ENCODE results near the gene NPR3. TPM values are rescaled to one million over a fixed set of nuclear protein-coding genes. Genes with fewer than 3 reads are reported as not detected.
A peak's percentile ranks its signal among the peaks of the same experiment; 100 is the strongest.

Gene NPR3
- total RNA-seq, result not detected

- ATAC-seq (peak; percentile 27), DNase-seq (no peak)
- Mint-ChIP-seq H3K36me3 (ENCODE audit: low read depth) (peaks cover 4% of the 10 kb centered on the region), H3K4me3 (peak within 1 kb of the TSS; percentile 73), H3K4me1 (ENCODE audit: low read depth) (peaks cover 32% of the 10 kb centered on the region), H3K27ac (peak within 1 kb of the TSS; percentile 41), H3K9me3 (ENCODE audit: insufficient read depth) (no peaks in the 10 kb centered on the region), H3K27me3 (ENCODE audit: low read depth) (peaks cover 61% of the 10 kb centered on the region)
- ChIA-PET POLR2A (no interaction called here), CTCF (interaction anchor here (0.6 to 1.0 kb wide), 2 partner anchors 50 to 599 kb away, joined by 3 read pairs; no protein-coding TSS in a partner anchor)
Measured at GRCh38 chr5:32710550-32711361, at the start of gene NPR3. Gene NPR3 (plus strand): TSS chr5:32711321. CDS start chr5:32711777, 456 bp downstream.

GRCh38 chr5:32664523-32664922 is 46.6 kb upstream of the NPR3 start:
- ATAC-seq, result no peak
- H3K27me3 Mint-ChIP-seq (ENCODE audit: low read depth), result no peaks in the 10 kb centered on the region
- POLR2A ChIA-PET, result no interaction called here

GRCh38 chr5:32668552-32668951 is 42.6 kb upstream of the NPR3 start:
- Mint-ChIP-seq H3K27me3 (ENCODE audit: low read depth) (no peaks in the 10 kb centered on the region), H3K4me1 (ENCODE audit: low read depth) (no peaks in the 10 kb centered on the region), H3K27ac (no peak overlapping the region), H3K9me3 (ENCODE audit: insufficient read depth) (peaks cover 4% of the 10 kb centered on the region), H3K4me3 (no peak overlapping the region), H3K36me3 (ENCODE audit: low read depth) (no peaks in the 10 kb centered on the region)
- POLR2A ChIA-PET, result no interaction called here
- DNase-seq (no peak), ATAC-seq (no peak)
- CTCF ChIA-PET, result no interaction called here

More at GRCh38 chr5:32664523-32664922, 46.6 kb upstream of the NPR3 start:
- Mint-ChIP-seq H3K9me3 (ENCODE audit: insufficient read depth) (no peaks in the 10 kb centered on the region), H3K36me3 (ENCODE audit: low read depth) (no peaks in the 10 kb centered on the region), H3K27ac (no peak overlapping the region), H3K4me1 (ENCODE audit: low read depth) (no peaks in the 10 kb centered on the region), H3K4me3 (no peak overlapping the region)
- CTCF ChIA-PET, result interaction anchor here (0.8 kb wide), 1 partner anchor 52 kb away, joined by 3 read pairs; no protein-coding TSS in a partner anchor
- DNase-seq, result no peak

- CTCF ChIA-PET, result no interaction called here
- DNase-seq (no peak), ATAC-seq (no peak)
- peaks cover 4% of the 10 kb centered on the region for H3K9me3 Mint-ChIP-seq (ENCODE audit: insufficient read depth)
- POLR2A ChIA-PET, result no interaction called here
- no peaks in the 10 kb centered on the region for H3K36me3 Mint-ChIP-seq (ENCODE audit: low read depth)
- H3K27me3 Mint-ChIP-seq (ENCODE audit: low read depth), result no peaks in the 10 kb centered on the region
- no peak overlapping the region for H3K4me3 Mint-ChIP-seq
- H3K27ac Mint-ChIP-seq, result no peak overlapping the region
- H3K4me1 Mint-ChIP-seq (ENCODE audit: low read depth), result no peaks in the 10 kb centered on the region
Measured at GRCh38 chr5:32673272-32673671, 37.8 kb upstream of the NPR3 start.

- H3K4me3 Mint-ChIP-seq, result no peak overlapping the region
- no peak for ATAC-seq
- ChIA-PET CTCF (no interaction called here), POLR2A (no interaction called here)
- peaks cover under 1% of the 10 kb centered on the region for H3K9me3 Mint-ChIP-seq (ENCODE audit: insufficient read depth)
- no peak overlapping the region for H3K27ac Mint-ChIP-seq
- H3K36me3 Mint-ChIP-seq (ENCODE audit: low read depth), result no peaks in the 10 kb centered on the region
- no peak for DNase-seq
- no peaks in the 10 kb centered on the region for H3K27me3 Mint-ChIP-seq (ENCODE audit: low read depth)
- no peaks in the 10 kb centered on the region for H3K4me1 Mint-ChIP-seq (ENCODE audit: low read depth)
Measured at GRCh38 chr5:32677023-32677422, 34.1 kb upstream of the NPR3 start.

GRCh38 chr5:32678472-32678871 is 32.6 kb upstream of the NPR3 start:
- ChIA-PET CTCF (no interaction called here), POLR2A (no interaction called here)
- ATAC-seq (no peak), DNase-seq (no peak)
- H3K27ac Mint-ChIP-seq, result no peak overlapping the region
- peaks cover 5% of the 10 kb centered on the region for H3K9me3 Mint-ChIP-seq (ENCODE audit: insufficient read depth)
- no peaks in the 10 kb centered on the region for H3K36me3 Mint-ChIP-seq (ENCODE audit: low read depth)
- no peak overlapping the region for H3K4me3 Mint-ChIP-seq
- no peaks in the 10 kb centered on the region for H3K4me1 Mint-ChIP-seq (ENCODE audit: low read depth)
- no peaks in the 10 kb centered on the region for H3K27me3 Mint-ChIP-seq (ENCODE audit: low read depth)

- H3K9me3 Mint-ChIP-seq (ENCODE audit: insufficient read depth), result peaks cover 12% of the 10 kb centered on the region
- H3K4me1 Mint-ChIP-seq (ENCODE audit: low read depth), result no peaks in the 10 kb centered on the region
- ATAC-seq (no peak), DNase-seq (no peak)
- H3K36me3 Mint-ChIP-seq (ENCODE audit: low read depth), result no peaks in the 10 kb centered on the region
- H3K27me3 Mint-ChIP-seq (ENCODE audit: low read depth), result no peaks in the 10 kb centered on the region
- no peak overlapping the region for H3K27ac Mint-ChIP-seq
- POLR2A ChIA-PET, result no interaction called here
- CTCF ChIA-PET, result no interaction called here
- H3K4me3 Mint-ChIP-seq, result no peak overlapping the region
Measured at GRCh38 chr5:32679218-32679617, 31.9 kb upstream of the NPR3 start.

- no peak for DNase-seq
- POLR2A ChIA-PET, result no interaction called here
- H3K4me1 Mint-ChIP-seq (ENCODE audit: low read depth), result no peaks in the 10 kb centered on the region
- H3K27me3 Mint-ChIP-seq (ENCODE audit: low read depth), result no peaks in the 10 kb centered on the region
- CTCF ChIA-PET, result no interaction called here
- no peak overlapping the region for H3K27ac Mint-ChIP-seq
- peaks cover 19% of the 10 kb centered on the region for H3K9me3 Mint-ChIP-seq (ENCODE audit: insufficient read depth)
- H3K4me3 Mint-ChIP-seq, result no peak overlapping the region
- H3K36me3 Mint-ChIP-seq (ENCODE audit: low read depth), result no peaks in the 10 kb centered on the region
- no peak for ATAC-seq
Measured at GRCh38 chr5:32680183-32680582, 30.9 kb upstream of the NPR3 start.

- CTCF ChIA-PET, result no interaction called here
- no peak overlapping the region for H3K4me3 Mint-ChIP-seq
- no peaks in the 10 kb centered on the region for H3K36me3 Mint-ChIP-seq (ENCODE audit: low read depth)
- peaks cover 19% of the 10 kb centered on the region for H3K9me3 Mint-ChIP-seq (ENCODE audit: insufficient read depth)
- POLR2A ChIA-PET, result no interaction called here
- no peaks in the 10 kb centered on the region for H3K27me3 Mint-ChIP-seq (ENCODE audit: low read depth)
- no peaks in the 10 kb centered on the region for H3K4me1 Mint-ChIP-seq (ENCODE audit: low read depth)
- no peak overlapping the region for H3K27ac Mint-ChIP-seq
- ATAC-seq, result no peak
- no peak for DNase-seq
Measured at GRCh38 chr5:32683125-32683524, 28.0 kb upstream of the NPR3 start.

GRCh38 chr5:32684260-32684659 is 26.9 kb upstream of the NPR3 start:
- Mint-ChIP-seq H3K9me3 (ENCODE audit: insufficient read depth) (peaks cover 19% of the 10 kb centered on the region), H3K4me1 (ENCODE audit: low read depth) (no peaks in the 10 kb centered on the region), H3K4me3 (no peak overlapping the region), H3K27me3 (ENCODE audit: low read depth) (no peaks in the 10 kb centered on the region), H3K27ac (no peak overlapping the region), H3K36me3 (ENCODE audit: low read depth) (no peaks in the 10 kb centered on the region)
- ChIA-PET CTCF (no interaction called here), POLR2A (no interaction called here)
- ATAC-seq (no peak), DNase-seq (no peak)

GRCh38 chr5:32686799-32687498 is 24.2 kb upstream of the NPR3 start:
- no peak for DNase-seq
- no peaks in the 10 kb centered on the region for H3K36me3 Mint-ChIP-seq (ENCODE audit: low read depth)
- no peaks in the 10 kb centered on the region for H3K4me1 Mint-ChIP-seq (ENCODE audit: low read depth)
- H3K9me3 Mint-ChIP-seq (ENCODE audit: insufficient read depth), result peaks cover 19% of the 10 kb centered on the region
- ChIA-PET CTCF (interaction anchor here (1.2 kb wide), 1 partner anchor 21 kb away, joined by 3 read pairs; no protein-coding TSS in a partner anchor), POLR2A (no interaction called here)
- ATAC-seq, result no peak
- no peak overlapping the region for H3K27ac Mint-ChIP-seq
- H3K4me3 Mint-ChIP-seq, result no peak overlapping the region
- H3K27me3 Mint-ChIP-seq (ENCODE audit: low read depth), result no peaks in the 10 kb centered on the region

- Mint-ChIP-seq H3K9me3 (ENCODE audit: insufficient read depth) (peaks cover 19% of the 10 kb centered on the region), H3K27ac (no peak overlapping the region), H3K4me1 (ENCODE audit: low read depth) (no peaks in the 10 kb centered on the region), H3K36me3 (ENCODE audit: low read depth) (no peaks in the 10 kb centered on the region), H3K27me3 (ENCODE audit: low read depth) (no peaks in the 10 kb centered on the region), H3K4me3 (no peak overlapping the region)
- POLR2A ChIA-PET, result no interaction called here
- CTCF ChIA-PET, result interaction anchor here (1.2 kb wide), 1 partner anchor 20 kb away, joined by 3 read pairs; no protein-coding TSS in a partner anchor
- DNase-seq (no peak), ATAC-seq (no peak)
Measured at GRCh38 chr5:32687499-32687831, 23.7 kb upstream of the NPR3 start.

Data from activated CD8-positive, alpha-beta T cell treated with anti-CD3 and anti-CD28 coated beads, Interleukin-2, amount 10 ng/mL, durations not matched to agents 7 days and 5 days (primary cell).